ENCODE measurements around the gene C22orf15.

The C22orf15 gene

DNA sequence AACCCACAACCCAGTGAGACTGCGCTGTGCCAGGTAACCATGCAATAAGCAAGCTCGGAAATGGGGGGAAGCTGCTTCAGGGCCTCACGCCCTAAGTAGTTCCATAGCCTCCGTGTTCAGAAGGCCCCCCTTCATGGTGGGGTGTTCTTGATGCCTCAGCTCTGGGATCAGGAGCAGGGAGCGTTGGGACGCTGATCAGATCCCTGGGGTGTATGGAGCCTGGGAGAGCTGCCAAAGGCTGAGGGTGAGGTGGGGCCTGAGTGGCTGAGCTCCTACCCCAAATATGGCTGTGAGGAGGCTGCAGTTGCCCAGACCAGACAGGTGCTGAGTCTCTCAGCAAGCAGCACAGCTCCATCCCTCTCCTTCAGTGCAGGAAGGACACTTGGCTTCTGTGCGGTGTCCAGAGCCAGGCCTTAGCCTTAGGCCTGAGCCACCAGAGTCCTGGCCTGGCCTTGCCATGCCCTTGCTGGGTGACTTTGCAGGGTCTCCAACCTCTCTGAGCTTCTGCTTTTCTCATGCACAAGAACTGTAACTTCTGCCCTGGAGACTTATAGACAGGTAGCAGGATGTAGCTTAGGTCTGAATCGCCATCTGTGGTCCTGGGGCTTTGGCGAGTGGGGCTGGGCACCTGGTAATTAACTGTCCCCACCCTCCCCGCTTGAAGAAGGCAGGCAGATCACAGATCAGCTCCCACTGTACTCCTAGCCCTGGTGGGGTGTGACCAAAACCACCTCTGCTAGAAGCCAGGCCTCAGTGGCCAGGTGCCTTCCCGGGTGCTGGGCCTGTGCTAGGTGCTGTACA lies 15.2 kb downstream of the C22orf15 start:
- H3K4me2 ChIP-seq (ENCODE audit: low read length): no peak overlapping the region

DNA sequence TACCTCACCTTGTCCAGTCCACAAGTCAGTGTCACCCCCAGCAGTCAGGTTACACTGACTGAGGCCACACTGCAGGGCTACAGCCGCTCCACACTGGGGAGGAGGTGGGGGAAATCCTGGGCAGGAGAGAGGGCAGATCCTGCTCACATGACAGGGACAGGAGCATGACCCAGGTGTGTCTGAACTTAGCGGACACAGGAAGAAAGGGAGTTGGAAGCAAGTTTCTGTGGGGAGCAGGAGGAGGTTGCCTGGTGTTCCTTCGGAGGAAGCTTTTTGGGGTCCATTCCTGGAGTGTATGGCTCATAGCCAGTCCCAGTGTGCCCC lies 15.7 kb downstream of the C22orf15 start:
- Histone ChIP-seq H3K4me3 (ENCODE audit: low read length) (no peak overlapping the region), H3K4me2 (ENCODE audit: low read length) (no peak overlapping the region), H3K9ac (ENCODE audit: low read length) (no peak overlapping the region), H3K27ac (ENCODE audit: low read length) (no peak overlapping the region), H3K36me3 (replicated peaks; ENCODE audit: low read depth, low read length) (no peaks in the 10 kb centered on the region), H4K20me1 (ENCODE audit: insufficient read depth, low read length) (no peaks in the 10 kb centered on the region), H3K79me2 (ENCODE audit: low read length) (no peaks in the 10 kb centered on the region), H3K4me1 (ENCODE audit: low read length) (no peaks in the 10 kb centered on the region), H3K9me3 (ENCODE audit: insufficient read depth, low read length) (no peaks in the 10 kb centered on the region), H2AFZ (ENCODE audit: low read depth, low read length) (no peak overlapping the region), H3K27me3 (ENCODE audit: low read depth, low read length) (peaks cover under 1% of the 10 kb centered on the region; the same call in 1 of the 2 replicates)
- TF ChIP-seq EZH2phosphoT487 (IDR thresholded peaks at IDR 0.05; ENCODE audit: low read depth) (no peak), CTCF (IDR thresholded peaks at IDR 0.05; ENCODE audit: low read depth, low read length) (no peak)

More for the DNA sequence above, 15.2 kb downstream of the C22orf15 start:
- Histone ChIP-seq H3K4me3 (ENCODE audit: low read length) (no peak overlapping the region), H4K20me1 (ENCODE audit: insufficient read depth, low read length) (no peaks in the 10 kb centered on the region), H3K79me2 (ENCODE audit: low read length) (no peaks in the 10 kb centered on the region), H3K4me1 (ENCODE audit: low read length) (peaks cover 5% of the 10 kb centered on the region; the same call in 1 of the 2 replicates), H3K9me3 (ENCODE audit: insufficient read depth, low read length) (no peaks in the 10 kb centered on the region), H3K27me3 (ENCODE audit: low read depth, low read length) (peaks cover 6% of the 10 kb centered on the region), H3K27ac (ENCODE audit: low read length) (no peak overlapping the region), H3K36me3 (replicated peaks; ENCODE audit: low read depth, low read length) (no peaks in the 10 kb centered on the region), H3K9ac (ENCODE audit: low read length) (no peak overlapping the region), H2AFZ (ENCODE audit: low read depth, low read length) (no peak overlapping the region)
- no peak for TF ChIP-seq CTCF (IDR thresholded peaks at IDR 0.05; ENCODE audit: low read depth, low read length)
- no peak for TF ChIP-seq EZH2phosphoT487 (IDR thresholded peaks at IDR 0.05; ENCODE audit: low read depth)

DNA sequence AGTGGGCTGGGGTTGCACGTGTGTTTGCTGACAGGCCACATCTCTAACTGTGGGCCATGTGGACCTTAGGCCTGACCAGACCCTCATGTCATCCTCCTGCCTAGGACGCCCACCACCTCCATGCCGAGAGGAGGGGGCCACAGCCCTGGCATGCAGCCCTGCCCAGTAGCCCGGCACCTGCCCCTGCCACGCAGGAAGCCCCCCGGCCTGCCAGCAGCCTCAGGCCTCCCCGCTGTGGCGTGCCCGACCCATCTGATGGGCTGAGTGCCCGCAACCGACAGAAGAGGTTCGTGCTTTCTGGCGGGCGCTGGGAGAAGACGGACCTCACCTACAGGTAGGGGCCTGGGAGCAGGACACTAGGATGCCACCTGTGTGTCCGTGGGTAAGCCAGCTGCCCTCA lies 16.3 kb downstream of the C22orf15 start:
- H4K20me1 ChIP-seq (ENCODE audit: insufficient read depth, low read length): no peaks in the 10 kb centered on the region
- H2AFZ ChIP-seq (ENCODE audit: low read depth, low read length): no peak overlapping the region
- H3K27me3 ChIP-seq (ENCODE audit: low read depth, low read length): no peaks in the 10 kb centered on the region
- no peak overlapping the region for H3K27ac ChIP-seq (ENCODE audit: low read length)
- no peaks in the 10 kb centered on the region for H3K4me1 ChIP-seq (ENCODE audit: low read length)
- H3K4me3 ChIP-seq (ENCODE audit: low read length): no peak overlapping the region
- no peak overlapping the region for H3K4me2 ChIP-seq (ENCODE audit: low read length)
- no peaks in the 10 kb centered on the region for H3K79me2 ChIP-seq (ENCODE audit: low read length)
- no peak overlapping the region for H3K9ac ChIP-seq (ENCODE audit: low read length)
- no peak for TF ChIP-seq CTCF (IDR thresholded peaks at IDR 0.05; ENCODE audit: low read depth, low read length)
- TF ChIP-seq EZH2phosphoT487 (IDR thresholded peaks at IDR 0.05; ENCODE audit: low read depth): no peak
- no peaks in the 10 kb centered on the region for H3K9me3 ChIP-seq (ENCODE audit: insufficient read depth, low read length)
- H3K36me3 ChIP-seq (replicated peaks; ENCODE audit: low read depth, low read length): no peaks in the 10 kb centered on the region

GRCh38 chr22:23779731-23780130 lies 16.9 kb downstream of the C22orf15 start:
- Histone ChIP-seq H4K20me1 (ENCODE audit: insufficient read depth, low read length) (no peaks in the 10 kb centered on the region), H3K4me3 (ENCODE audit: low read length) (no peak overlapping the region), H3K4me2 (ENCODE audit: low read length) (no peak overlapping the region), H3K9ac (ENCODE audit: low read length) (no peak overlapping the region), H2AFZ (ENCODE audit: low read depth, low read length) (no peak overlapping the region), H3K27ac (ENCODE audit: low read length) (no peak overlapping the region), H3K4me1 (ENCODE audit: low read length) (no peaks in the 10 kb centered on the region), H3K79me2 (ENCODE audit: low read length) (no peaks in the 10 kb centered on the region), H3K27me3 (ENCODE audit: low read depth, low read length) (no peaks in the 10 kb centered on the region), H3K9me3 (ENCODE audit: insufficient read depth, low read length) (no peaks in the 10 kb centered on the region), H3K36me3 (replicated peaks; ENCODE audit: low read depth, low read length) (no peaks in the 10 kb centered on the region)
- TF ChIP-seq EZH2phosphoT487 (IDR thresholded peaks at IDR 0.05; ENCODE audit: low read depth): no peak
- no peak for TF ChIP-seq CTCF (IDR thresholded peaks at IDR 0.05; ENCODE audit: low read depth, low read length)

Data from OCI-LY3 (cell line).